Measurements from ENCODE around the gene KRT83.
"Not testable (repeated sequence)": the region's sequence is repeated elsewhere in the genome, so short reads cannot be mapped to it uniquely, and the experiment has no call there.

The KRT83 gene

DNA sequence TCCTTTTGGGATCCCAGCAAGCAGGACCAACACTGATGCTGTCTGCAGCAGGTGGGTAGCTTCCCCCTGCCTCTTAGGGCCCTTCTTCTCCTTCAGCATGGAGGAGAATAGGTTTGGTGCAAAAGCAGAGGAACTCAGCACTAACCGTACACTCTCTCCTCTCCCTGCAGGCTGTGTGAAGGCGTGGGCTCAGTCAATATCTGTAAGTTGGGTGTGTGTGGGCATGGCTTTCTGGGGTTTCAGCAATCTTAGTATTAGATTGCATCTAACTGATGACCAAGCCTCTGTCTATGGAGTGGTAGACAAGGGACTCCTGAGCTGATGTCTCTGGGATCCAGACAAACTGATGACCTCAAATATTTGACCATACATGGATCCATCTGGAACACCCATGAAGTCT lies 31.8 kb upstream of the KRT83 start:
- DNase-seq = no peak

GRCh38 chr12:52351196-52352059 lies 30.2 kb upstream of the KRT83 start:
- no peak for DNase-seq

GRCh38 chr12:52350786-52351185 lies 29.6 kb upstream of the KRT83 start:
- no peak for DNase-seq

DNA sequence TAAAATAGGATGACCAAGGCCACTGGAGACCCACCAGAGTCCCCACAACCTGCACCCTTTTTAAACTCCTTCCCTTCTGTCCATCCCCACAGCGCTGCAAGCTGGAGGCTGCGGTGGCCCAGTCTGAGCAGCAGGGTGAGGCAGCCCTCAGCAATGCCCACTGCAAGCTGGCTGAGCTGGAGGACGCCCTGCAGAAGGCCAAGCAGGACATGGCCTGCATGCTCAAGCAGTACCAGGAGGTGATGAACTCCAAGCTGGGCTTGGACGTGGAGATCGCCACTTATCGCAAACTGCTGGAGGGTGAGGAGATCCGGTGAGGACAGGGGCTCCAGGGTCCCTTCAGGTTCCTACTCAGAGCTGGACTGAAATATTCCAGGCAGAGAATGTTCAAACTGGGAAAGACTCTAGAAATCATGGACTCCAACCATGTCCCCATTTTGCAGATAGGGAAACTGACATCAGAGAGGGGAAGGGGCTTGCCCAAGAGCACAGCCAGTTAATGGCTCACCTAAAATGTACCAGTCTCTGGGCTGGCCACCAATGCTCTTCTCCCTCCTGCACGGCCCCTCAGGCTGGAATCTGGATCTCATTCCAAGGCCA lies 28.9 kb upstream of the KRT83 start:
- DNase-seq = no peak

DNA sequence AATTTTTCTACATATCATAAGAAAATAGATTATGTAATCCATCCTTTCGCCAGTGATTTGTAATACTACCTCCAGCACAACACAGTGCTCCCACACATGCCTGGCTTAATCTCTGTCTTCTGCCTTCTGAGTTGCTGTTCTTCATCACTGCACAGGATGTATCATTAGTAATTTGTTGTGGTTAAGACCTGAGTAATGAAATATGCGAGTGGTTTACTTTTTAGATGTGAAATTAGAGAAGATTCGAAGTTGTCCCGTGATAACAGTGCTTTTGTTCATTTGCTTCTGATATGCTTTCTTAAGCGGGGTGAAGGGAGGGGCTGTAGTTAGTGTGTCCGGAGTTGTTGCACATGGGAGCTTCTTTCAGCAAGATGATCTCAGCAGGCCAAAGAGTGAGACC lies 28.0 kb upstream of the KRT83 start:
- no peak for DNase-seq

- DNase-seq = no peak
Observed at GRCh38 chr12:52347551-52348510, 26.6 kb upstream of the KRT83 start.

DNA sequence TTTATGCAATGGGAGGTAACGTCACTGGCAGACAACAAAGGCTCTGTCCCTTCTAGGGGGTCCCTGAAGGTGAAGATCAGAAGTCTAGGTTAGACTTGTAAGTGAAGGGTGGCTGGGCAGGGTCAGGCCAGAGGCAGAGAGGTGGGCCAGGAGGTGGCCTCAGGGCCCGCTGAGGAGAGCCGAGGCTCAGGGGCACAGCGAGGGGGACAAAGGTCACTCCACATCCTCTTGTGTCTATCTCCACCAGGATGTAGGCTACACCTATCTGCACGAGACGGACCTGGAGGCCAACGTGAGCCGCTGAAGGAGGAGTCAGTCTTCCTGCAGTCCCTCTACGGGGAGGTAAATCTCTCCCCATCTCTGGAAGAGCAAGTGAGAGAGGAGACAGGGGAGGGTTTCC lies 25.8 kb upstream of the KRT83 start:
- DNase-seq = no peak

- DNase-seq = no peak
Observed at GRCh38 chr12:52346593-52346992, 25.4 kb upstream of the KRT83 start.

- not testable (repeated sequence) for DNase-seq
Observed at GRCh38 chr12:52345041-52345440, 23.8 kb upstream of the KRT83 start.

GRCh38 chr12:52344111-52344510 lies 22.9 kb upstream of the KRT83 start:
- no peak for DNase-seq

- no peak for DNase-seq
Observed at GRCh38 chr12:52343550-52343949, 22.4 kb upstream of the KRT83 start.

GRCh38 chr12:52342781-52343490 lies 21.7 kb upstream of the KRT83 start:
- no peak for DNase-seq

DNA sequence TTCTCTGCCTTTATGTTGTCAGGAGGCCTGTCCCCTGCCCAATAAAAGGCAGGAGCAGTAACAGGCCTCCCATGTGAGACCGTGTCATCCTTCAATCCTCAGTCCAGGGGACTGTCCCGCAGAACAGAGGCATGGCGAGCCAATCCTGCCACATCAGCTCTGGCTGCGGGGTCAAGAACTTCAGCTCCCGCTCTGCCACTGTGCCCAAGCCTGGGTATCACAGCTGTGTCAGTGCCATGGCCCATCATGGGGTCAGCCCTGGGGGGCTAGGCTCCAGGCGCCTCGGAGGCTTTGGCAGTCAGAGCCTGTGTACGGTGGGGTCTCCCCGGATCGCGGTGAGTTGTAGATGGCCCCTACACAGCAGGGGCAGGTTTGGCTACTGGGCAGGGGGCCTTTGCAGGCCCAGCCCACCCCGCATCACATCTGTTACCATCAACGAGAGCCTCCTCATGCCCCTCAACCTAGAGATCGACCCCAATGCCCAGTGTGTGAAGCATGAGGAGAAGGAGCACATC lies 19.9 kb upstream of the KRT83 start:
- no peak for DNase-seq

DNA sequence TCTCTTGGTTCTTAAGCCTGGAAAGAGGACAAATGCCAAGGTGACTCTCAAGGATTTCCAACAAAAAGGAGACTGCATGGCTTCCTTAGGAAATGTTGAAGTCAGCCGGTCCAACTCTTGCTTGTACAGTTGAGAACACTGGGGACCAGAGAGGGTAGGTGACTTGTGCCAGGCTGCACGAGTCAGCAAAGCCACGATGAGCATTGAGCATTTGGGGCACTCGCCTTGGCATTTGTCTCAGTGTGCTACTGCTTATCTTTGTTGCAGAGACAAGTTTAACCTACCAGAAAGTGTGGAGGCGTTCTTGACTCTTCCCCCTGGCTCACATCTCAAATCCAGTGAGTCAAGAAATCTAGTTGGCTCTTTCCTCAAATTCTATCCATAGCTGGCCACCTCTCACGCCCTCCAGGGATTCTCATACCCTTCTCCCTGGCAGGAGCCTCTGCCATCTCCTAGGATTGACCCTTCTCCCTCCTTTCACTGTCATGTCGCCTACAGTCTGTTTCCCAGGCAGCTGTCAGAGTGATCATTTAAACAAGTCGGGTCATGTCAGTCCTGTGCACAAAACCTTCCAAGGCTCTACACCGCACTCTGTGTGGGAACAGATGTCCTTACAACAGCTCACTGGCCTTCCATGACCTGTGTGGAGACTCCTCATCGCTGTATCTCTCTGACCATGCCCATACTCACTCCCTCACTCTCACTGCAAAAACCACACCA lies 17.2 kb upstream of the KRT83 start:
- DNase-seq = no peak

- DNase-seq = no peak
Observed at GRCh38 chr12:52337054-52337453, 15.9 kb upstream of the KRT83 start.

GRCh38 chr12:52336641-52337040 lies 15.4 kb upstream of the KRT83 start:
- no peak for DNase-seq

GRCh38 chr12:52335598-52336262 lies 14.5 kb upstream of the KRT83 start:
- DNase-seq = no peak

GRCh38 chr12:52334185-52334584 lies 13.0 kb upstream of the KRT83 start:
- no peak for DNase-seq

- no peak for DNase-seq
Observed at GRCh38 chr12:52333321-52333720, 12.1 kb upstream of the KRT83 start.

- no peak for DNase-seq
Observed at GRCh38 chr12:52332381-52332780, 11.2 kb upstream of the KRT83 start.

- no peak for DNase-seq
Observed at GRCh38 chr12:52331833-52332232, 10.6 kb upstream of the KRT83 start.
